LNCAP (cell line): ENCODE measurements around the gene RPS6KA6.

Experiments
- CTCF ChIP-seq: fragments of 450-650 bp; IDR thresholded peaks from 2 replicates; pipeline ENCODE4 v1.5.1; 2017; ENCODE audit warnings: mild to moderate bottlenecking

Gene RPS6KA6

GRCh38 chrX:84187533-84188319 lies at the start of gene RPS6KA6:
Gene RPS6KA6 (minus strand): TSS chrX:84188199. CDS start chrX:84187899, 300 bp downstream.
- no peak for TF ChIP-seq CTCF

GRCh38 chrX:84224741-84225140 lies 36.7 kb upstream of the RPS6KA6 start:
- TF ChIP-seq CTCF, result no peak

GRCh38 chrX:84223261-84223660 lies 35.3 kb upstream of the RPS6KA6 start:
- no peak for TF ChIP-seq CTCF

- TF ChIP-seq CTCF, result no peak
These were observed 33.2 kb upstream of the RPS6KA6 start for GRCh38 chrX:84221181-84221580.

- no peak for TF ChIP-seq CTCF
These were observed 31.6 kb upstream of the RPS6KA6 start for GRCh38 chrX:84219551-84219950.

- no peak for TF ChIP-seq CTCF
These were observed 30.7 kb upstream of the RPS6KA6 start for GRCh38 chrX:84218726-84219125.

- no peak for TF ChIP-seq CTCF
These were observed 28.9 kb upstream of the RPS6KA6 start for GRCh38 chrX:84216881-84217280.
